ENCODE measurements around the gene SDF4. TPM values are rescaled to one million over a fixed set of nuclear protein-coding genes. Genes with fewer than 3 reads are reported as not detected.

The SDF4 gene, protein sequence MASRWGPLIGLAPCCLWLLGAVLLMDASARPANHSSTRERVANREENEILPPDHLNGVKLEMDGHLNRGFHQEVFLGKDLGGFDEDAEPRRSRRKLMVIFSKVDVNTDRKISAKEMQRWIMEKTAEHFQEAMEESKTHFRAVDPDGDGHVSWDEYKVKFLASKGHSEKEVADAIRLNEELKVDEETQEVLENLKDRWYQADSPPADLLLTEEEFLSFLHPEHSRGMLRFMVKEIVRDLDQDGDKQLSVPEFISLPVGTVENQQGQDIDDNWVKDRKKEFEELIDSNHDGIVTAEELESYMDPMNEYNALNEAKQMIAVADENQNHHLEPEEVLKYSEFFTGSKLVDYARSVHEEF
- total RNA-seq (2016; rRNA removed; fragmentation: Illumina TruSeq; extraction: Trizol): 45.3 and 107 TPM in 2 replicates
- total RNA-seq (2016; cell fraction: cytosol; rRNA removed; fragmentation: Illumina TruSeq; extraction: Trizol; ENCODE audit: low read depth): 39.1 and 57.0 TPM in 2 replicates
- total RNA-seq (2016; cell fraction: insoluble cytoplasmic fraction; rRNA removed; fragmentation: Illumina TruSeq; extraction: Trizol): 40.3 and 115 TPM in 2 replicates
- total RNA-seq (2016; cell fraction: membrane; rRNA removed; fragmentation: Illumina TruSeq; extraction: Trizol): 58.4 and 92.5 TPM in 2 replicates
- total RNA-seq (2016; cell fraction: nucleus; rRNA removed; fragmentation: Illumina TruSeq; extraction: Trizol): 75.1 and 80.9 TPM in 2 replicates
- polyA plus RNA-seq (2011; rRNA removed): 80.8 and 99.6 TPM in 2 replicates
- 96.4 and 116 TPM in 2 replicates for polyA plus RNA-seq (2011; cell fraction: cytosol; rRNA removed)
- 152 and 158 TPM in 2 replicates for polyA plus RNA-seq (2011; cell fraction: nucleus; rRNA removed)
- polyA plus RNA-seq (2012): 87.3 and 109 TPM in 2 replicates
- 40.0 and 62.7 TPM in 2 replicates for polyA plus RNA-seq (2016; cell fraction: cytosol; fragmentation: Illumina TruSeq; extraction: Trizol; ENCODE audit: low read depth)
- 61.8 and 64.5 TPM in 2 replicates for polyA plus RNA-seq (2016; cell fraction: insoluble cytoplasmic fraction; fragmentation: Illumina TruSeq; extraction: Trizol; ENCODE audit: low read depth)
- polyA plus RNA-seq (2016; cell fraction: membrane; fragmentation: Illumina TruSeq; extraction: Trizol; ENCODE audit: low read depth): 59.1 and 86.8 TPM in 2 replicates
- 181 and 198 TPM in 2 replicates for polyA plus RNA-seq (2016; cell fraction: nucleus; fragmentation: Illumina TruSeq; extraction: Trizol; ENCODE audit: insufficient read depth, low read depth)
- polyA minus RNA-seq (2011; rRNA and poly(A)+ RNA removed; ENCODE audit: low replicate concordance): 30.8 and 94.7 TPM in 2 replicates
- 43.9 and 48.3 TPM in 2 replicates for polyA minus RNA-seq (2011; cell fraction: cytosol; rRNA and poly(A)+ RNA removed)
- 48.9 and 53.8 TPM in 2 replicates for polyA minus RNA-seq (2011; cell fraction: nucleus; rRNA and poly(A)+ RNA removed)
- percentile 70 among the genes with signal in this experiment for Bru-seq, nascent RNA
- BruChase-seq, experiment 1, labeled RNA remaining after a 6-hour chase: percentile 89 among the genes with signal in this experiment
- percentile 77 among the genes with signal in this experiment for BruChase-seq, experiment 2, labeled RNA remaining after a 2-hour chase
- long read RNA-seq, experiment 1, transcript SDF4-201 (7 exons, 2,079 nt): minor isoform, 6 of 197 reads
- long read RNA-seq, experiment 1, transcript SDF4-202 (7 exons, 1,956 nt): major isoform, 129 of 197 reads
- long read RNA-seq, experiment 1, partial matches to known transcripts: 39 of 197 reads
- long read RNA-seq, experiment 1, other reads (novel, unspliced or antisense): 18 of 197 reads
- long read RNA-seq, experiment 2, transcript SDF4-206 (2 exons, 2,591 nt): minor isoform, 13 of 443 reads
- long read RNA-seq, experiment 2, transcript SDF4-201 (7 exons, 2,079 nt): minor isoform, 16 of 443 reads
- long read RNA-seq, experiment 2, transcript SDF4-202 (7 exons, 1,956 nt): major isoform, 241 of 443 reads
- long read RNA-seq, experiment 2, partial matches to known transcripts: 132 of 443 reads
- long read RNA-seq, experiment 2, other reads (novel, unspliced or antisense): 38 of 443 reads

DNA sequence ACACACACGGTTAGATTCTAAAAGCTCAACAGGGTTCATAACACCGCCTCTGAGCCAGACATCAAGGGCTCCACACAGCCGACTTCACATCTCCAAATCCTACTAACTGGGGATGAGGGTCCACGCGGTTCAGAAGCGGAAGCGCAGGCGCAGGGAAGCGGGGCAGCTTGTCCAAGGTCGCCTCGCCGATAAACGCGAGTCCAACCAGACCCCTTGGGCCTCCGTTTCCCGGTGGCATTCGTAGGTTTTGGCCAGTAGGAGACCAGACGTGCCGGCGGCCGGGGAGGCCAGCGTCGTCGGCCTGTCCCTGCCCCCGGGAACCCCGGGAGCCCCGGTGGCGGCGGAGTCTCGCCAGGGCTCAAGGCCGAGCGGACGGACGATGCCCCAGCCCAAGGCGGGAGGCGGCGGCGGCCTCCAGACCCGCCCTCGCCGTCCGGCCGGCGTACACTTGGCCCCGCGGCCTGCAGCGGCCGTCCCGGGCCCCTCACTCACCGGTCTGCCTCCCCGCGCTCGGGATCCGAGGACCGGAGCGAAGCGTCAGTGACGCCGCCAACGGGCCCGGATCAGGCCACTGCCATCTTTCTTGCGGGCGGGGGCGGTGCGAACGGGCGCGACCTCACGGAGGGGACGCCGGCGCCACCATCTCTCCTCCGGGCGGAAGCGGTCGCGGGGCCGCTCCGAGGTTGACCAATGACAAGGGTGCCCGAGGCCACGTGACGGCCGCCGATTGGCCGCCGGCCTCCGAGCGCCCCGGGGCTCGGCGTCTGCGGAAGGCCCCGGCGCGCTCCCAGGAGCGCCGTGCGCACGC lies at the start of gene SDF4:
Gene SDF4 (minus strand): TSS at position 602 of the 808 bp plus-strand sequence. CDS start 3,229 bp downstream, outside the sequence.
- DNase-seq (ENCODE audit: low spot score) (peak; percentile 88), ATAC-seq (peak; percentile 84), FAIRE-seq (peak; percentile 36)
- ChIA-PET POLR2A (interaction anchor here (0.9 to 2.7 kb wide), 12 partner anchors 8 to 231 kb away, joined by 3 to 25 read pairs (median 6); partner anchors contain the start of genes C1orf159, HES4 and UBE2J2), CTCF (ENCODE audit: low intra/inter-chr PET ratio, low total read pairs) (interaction anchor here (0.8 to 2.1 kb wide), 3 partner anchors 108 to 110 kb away, joined by 3 to 5 read pairs (median 3); no protein-coding TSS in a partner anchor)
- Histone ChIP-seq H3K4me2 (ENCODE audit: low read depth, low read length) (peak within 1 kb of the TSS; percentile 85), H3K4me1 (ENCODE audit: insufficient read depth, low read length) (peaks cover 58% of the 10 kb centered on the region), H3K27ac (ENCODE audit: extremely low read length, insufficient read depth, low read length) (peak within 1 kb of the TSS; percentile 88), H3K27me3 (ENCODE audit: control insufficient read depth in 1 of 2, insufficient read depth in 2 of 2, low read length in 2 of 2) (no peaks in the 10 kb centered on the region; a peak in 2 of 5 replicates), H3K36me3 (replicated peaks in 1 of 2; ENCODE audit: control insufficient read depth in 1 of 2, insufficient read depth in 2 of 2, low read length in 2 of 2) (peaks cover 12 to 20% of the 10 kb centered on the region in 2 experiments; a peak in 4 of 5 replicates), H3K9ac (ENCODE audit: insufficient read depth, low read depth, low read length) (peak within 1 kb of the TSS; percentile 98), H3K79me2 (ENCODE audit: insufficient read depth, low read length) (peaks cover 41% of the 10 kb centered on the region), H3K9me3 (ENCODE audit: low read length) (no peaks in the 10 kb centered on the region), H2AFZ (ENCODE audit: low read length) (no peak within 1 kb of the TSS), H4K20me1 (ENCODE audit: insufficient read depth, low read length) (no peaks in the 10 kb centered on the region), H3K4me3 (replicated peaks in 1 of 3; ENCODE audit: insufficient read depth in 1 of 3, low read depth in 2 of 3, low read length in 3 of 3) (peak within 1 kb of the TSS; percentile 73 to 93 (median 91))
- in situ Hi-C loops (cut with HindIII; ENCODE audit: extremely low pct_ligation_motif_present, low pct_unique_long_range_greater_than_20kb): no loop called here
- BruUV-seq (replicated peaks): no TSS peak
- WGBS (ENCODE audit: low lambda C conversion rate): 0% methylated on average over 5 of the region's 99 CpGs
- intact Hi-C loops (cut with micrococcal nuclease; ENCODE audit: unreplicated experiment): loop anchor here (5.0 to 10.0 kb wide), 3 partner anchors 57 to 227 kb away; partner anchors contain the start of genes HES4 and TTLL10
- TF ChIP-seq, protein P1, sequence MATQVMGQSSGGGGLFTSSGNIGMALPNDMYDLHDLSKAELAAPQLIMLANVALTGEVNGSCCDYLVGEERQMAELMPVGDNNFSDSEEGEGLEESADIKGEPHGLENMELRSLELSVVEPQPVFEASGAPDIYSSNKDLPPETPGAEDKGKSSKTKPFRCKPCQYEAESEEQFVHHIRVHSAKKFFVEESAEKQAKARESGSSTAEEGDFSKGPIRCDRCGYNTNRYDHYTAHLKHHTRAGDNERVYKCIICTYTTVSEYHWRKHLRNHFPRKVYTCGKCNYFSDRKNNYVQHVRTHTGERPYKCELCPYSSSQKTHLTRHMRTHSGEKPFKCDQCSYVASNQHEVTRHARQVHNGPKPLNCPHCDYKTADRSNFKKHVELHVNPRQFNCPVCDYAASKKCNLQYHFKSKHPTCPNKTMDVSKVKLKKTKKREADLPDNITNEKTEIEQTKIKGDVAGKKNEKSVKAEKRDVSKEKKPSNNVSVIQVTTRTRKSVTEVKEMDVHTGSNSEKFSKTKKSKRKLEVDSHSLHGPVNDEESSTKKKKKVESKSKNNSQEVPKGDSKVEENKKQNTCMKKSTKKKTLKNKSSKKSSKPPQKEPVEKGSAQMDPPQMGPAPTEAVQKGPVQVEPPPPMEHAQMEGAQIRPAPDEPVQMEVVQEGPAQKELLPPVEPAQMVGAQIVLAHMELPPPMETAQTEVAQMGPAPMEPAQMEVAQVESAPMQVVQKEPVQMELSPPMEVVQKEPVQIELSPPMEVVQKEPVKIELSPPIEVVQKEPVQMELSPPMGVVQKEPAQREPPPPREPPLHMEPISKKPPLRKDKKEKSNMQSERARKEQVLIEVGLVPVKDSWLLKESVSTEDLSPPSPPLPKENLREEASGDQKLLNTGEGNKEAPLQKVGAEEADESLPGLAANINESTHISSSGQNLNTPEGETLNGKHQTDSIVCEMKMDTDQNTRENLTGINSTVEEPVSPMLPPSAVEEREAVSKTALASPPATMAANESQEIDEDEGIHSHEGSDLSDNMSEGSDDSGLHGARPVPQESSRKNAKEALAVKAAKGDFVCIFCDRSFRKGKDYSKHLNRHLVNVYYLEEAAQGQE (IDR thresholded peaks at IDR 0.05; ENCODE audit: borderline replicate concordance in 1 of 2, low read depth in 1 of 2, low read length in 2 of 2): no peak
- TF ChIP-seq ZFYVE20 (CRISPR knock-in tag; IDR thresholded peaks at IDR 0.05; ENCODE audit: borderline replicate concordance, low read depth): no peak
- TF ChIP-seq, protein P2, sequence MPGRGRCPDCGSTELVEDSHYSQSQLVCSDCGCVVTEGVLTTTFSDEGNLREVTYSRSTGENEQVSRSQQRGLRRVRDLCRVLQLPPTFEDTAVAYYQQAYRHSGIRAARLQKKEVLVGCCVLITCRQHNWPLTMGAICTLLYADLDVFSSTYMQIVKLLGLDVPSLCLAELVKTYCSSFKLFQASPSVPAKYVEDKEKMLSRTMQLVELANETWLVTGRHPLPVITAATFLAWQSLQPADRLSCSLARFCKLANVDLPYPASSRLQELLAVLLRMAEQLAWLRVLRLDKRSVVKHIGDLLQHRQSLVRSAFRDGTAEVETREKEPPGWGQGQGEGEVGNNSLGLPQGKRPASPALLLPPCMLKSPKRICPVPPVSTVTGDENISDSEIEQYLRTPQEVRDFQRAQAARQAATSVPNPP (CRISPR knock-in tag; IDR thresholded peaks at IDR 0.05): 0 out of 2 replicates have a peak, but pooled peaks have one; percentile 39
- TF ChIP-seq ARNT (IDR thresholded peaks at IDR 0.05): no peak
- TF ChIP-seq ZNF652 (CRISPR knock-in tag; IDR thresholded peaks at IDR 0.05; ENCODE audit: borderline replicate concordance, low read depth): no peak
- TF ChIP-seq ATAD3A (CRISPR knock-in tag; IDR thresholded peaks at IDR 0.05): no peak
- TF ChIP-seq IKZF1 (IDR thresholded peaks at IDR 0.05): no peak
- TF ChIP-seq ZNF772 (CRISPR knock-in tag; IDR thresholded peaks at IDR 0.05): peak; percentile 52; the same call in 1 of the 2 replicates
- no peak for TF ChIP-seq RFX5 (IDR thresholded peaks at IDR 0.05; ENCODE audit: low read depth, low read length)
- TF ChIP-seq CENPX (CRISPR knock-in tag; IDR thresholded peaks at IDR 0.05): no peak
